ENCODE data around the gene PTPRM.

Gene PTPRM

DNA sequence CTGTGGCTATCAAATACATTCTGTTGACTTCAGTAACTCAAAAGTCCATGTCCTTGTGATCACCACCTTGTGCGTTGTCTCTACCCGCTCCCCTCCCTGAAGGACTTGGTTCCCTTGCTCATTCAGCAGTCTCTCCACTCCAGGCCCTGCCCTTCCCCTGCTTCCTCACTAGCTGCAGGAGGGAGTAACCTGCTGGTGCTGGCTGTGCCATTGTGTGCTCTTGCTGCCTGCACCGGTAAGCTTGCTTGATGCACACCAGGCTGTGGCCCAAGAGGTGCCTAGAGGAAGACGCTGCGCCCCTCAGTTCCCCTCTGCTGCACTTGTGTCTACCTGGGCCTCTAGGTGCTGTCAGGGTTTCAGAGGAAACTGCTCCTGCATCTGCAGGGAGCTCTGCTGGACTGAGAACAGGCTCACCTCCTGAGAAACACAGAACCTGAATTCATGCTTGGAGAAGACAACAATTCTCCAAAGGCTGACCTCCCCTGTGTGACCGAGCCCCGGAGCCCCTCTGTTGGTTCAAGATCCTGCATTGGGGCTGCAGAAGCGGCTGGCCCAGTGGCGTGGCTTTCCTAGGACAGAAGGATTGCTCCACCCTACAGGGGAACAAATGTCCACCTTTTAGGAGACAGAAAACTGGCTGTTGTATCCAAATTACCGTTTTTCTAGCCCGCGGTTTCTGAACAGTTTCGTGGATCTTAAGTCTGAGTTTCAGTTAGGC lies 33.6 kb downstream of the PTPRM start:
- no peak for DNase-seq

DNA sequence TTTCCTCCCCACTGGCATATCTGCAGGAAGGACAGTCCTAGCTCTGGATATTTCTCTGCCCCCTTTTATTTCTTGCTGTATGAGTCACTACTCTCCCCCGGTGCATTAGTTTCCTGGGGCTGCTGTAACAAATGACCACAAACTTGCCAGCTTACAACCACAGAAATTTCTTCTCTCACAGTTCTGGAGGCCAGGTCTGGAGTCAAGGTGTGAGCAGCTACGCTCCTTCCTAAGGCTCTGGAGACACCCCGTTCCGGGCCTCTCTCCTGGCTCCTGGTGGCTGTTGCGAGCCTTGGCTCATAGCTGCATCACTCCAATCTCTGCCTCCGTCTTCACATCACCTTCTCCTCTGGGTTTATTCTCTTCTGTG lies 34.1 kb downstream of the PTPRM start:
- DNase-seq: no peak

- no peak for DNase-seq
Measured at GRCh38 chr18:7601936-7602335, 34.8 kb downstream of the PTPRM start.

DNA sequence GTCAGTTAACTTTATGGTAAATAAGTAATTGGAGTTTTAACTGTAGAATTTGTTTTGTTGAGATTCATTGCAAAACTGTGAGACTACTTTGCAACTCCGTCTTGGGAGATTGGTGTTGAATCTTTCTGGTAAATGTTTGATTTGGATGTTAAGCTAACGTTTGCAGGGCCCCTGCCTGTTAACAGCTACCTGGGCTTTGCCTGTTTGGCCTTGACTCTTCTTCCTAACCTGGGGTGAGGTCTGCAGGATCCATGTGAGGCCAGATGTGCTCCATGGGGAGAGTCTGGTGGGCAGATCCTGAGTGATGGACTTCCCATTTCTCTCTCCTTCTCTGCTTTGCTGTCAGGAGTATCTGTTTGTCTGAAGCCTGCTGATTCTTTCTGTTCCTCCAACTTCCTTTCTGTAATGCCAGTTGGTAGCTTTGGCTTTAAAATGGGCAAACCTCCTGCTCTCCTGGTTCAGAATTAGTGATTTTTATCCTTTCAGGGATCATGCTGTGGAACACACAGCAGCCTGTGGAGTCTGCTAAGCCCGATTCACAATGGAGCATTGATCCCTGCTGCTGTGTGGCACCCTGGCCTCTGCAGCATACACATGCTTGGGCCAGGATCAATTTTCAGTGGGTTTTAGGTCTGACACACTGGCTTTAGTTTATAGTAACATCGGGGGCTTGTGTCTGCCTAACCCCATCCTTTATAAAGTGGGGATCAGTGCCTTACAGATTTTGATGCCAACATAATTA lies 36.3 kb downstream of the PTPRM start:
- DNase-seq: no peak

DNA sequence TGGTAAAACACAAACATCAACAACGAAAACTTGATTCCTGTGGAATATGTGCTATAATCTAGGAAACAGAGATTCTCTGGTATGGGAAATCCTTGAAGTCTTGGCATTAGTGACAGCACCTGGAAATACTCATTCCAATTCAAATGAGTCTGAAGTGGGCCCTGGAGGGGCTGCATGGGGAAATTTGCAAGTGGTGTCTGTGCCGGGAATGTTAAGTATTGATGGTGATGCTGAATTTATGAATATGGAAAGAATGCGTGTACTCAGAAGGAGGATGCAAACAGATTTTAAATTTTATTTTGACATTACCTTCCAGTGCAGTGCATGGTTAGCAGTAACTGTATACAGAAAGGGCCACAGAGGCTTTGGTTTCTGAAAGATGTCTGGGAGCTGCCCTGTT lies 37.2 kb downstream of the PTPRM start:
- no peak for DNase-seq

- no peak for DNase-seq
Measured at GRCh38 chr18:7605705-7606104, 38.6 kb downstream of the PTPRM start.

- DNase-seq: no peak
Measured at GRCh38 chr18:7607540-7608173, 40.5 kb downstream of the PTPRM start.

- no peak for DNase-seq
Measured at GRCh38 chr18:7608174-7608550, 41.0 kb downstream of the PTPRM start.

GRCh38 chr18:7608781-7609201 lies 41.7 kb downstream of the PTPRM start:
- DNase-seq: no peak

DNA sequence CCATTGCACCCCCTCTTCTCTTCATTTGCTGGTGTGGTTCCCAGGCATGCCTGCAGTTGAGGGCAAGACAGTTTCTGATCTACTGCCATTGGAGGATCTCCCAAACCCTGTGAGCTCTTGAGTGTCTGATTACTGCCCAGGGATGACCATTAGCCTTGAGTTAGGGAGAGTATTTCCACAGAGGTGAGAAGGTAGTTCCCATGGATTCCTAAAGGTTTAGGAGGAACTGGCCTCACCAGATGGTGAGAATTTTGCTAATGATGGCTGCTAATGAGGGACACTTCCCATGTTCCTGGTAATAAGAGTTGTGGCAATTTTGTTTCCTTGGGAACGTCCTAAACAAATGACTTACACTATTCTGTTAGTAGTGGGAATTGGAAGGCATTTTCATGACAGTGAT lies 42.5 kb downstream of the PTPRM start:
- DNase-seq: no peak

- no peak for DNase-seq
Measured at GRCh38 chr18:7614042-7614441, 46.9 kb downstream of the PTPRM start.

- no peak for DNase-seq
Measured at GRCh38 chr18:7615840-7616239, 48.7 kb downstream of the PTPRM start.

DNA sequence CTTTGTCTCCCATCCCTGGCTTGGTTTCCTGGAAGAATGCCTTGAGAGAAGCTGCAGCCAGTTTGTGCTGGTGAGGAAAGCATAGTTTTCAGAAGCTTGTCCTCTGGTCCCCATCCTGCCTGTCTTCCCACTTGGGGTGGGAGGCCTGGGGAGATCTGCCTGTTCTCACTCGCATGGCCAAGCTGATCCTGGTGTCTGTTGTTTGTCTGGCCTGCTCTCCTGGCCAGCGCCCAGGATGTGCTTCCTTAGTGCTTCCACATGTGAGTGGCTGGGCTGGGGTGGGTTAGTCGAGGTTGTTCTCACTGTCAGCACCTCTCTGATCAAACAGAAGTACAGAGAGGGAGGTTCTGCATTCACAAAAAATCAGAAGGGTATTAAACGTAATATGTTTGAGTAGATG lies 49.5 kb downstream of the PTPRM start:
- no peak for DNase-seq

DNA sequence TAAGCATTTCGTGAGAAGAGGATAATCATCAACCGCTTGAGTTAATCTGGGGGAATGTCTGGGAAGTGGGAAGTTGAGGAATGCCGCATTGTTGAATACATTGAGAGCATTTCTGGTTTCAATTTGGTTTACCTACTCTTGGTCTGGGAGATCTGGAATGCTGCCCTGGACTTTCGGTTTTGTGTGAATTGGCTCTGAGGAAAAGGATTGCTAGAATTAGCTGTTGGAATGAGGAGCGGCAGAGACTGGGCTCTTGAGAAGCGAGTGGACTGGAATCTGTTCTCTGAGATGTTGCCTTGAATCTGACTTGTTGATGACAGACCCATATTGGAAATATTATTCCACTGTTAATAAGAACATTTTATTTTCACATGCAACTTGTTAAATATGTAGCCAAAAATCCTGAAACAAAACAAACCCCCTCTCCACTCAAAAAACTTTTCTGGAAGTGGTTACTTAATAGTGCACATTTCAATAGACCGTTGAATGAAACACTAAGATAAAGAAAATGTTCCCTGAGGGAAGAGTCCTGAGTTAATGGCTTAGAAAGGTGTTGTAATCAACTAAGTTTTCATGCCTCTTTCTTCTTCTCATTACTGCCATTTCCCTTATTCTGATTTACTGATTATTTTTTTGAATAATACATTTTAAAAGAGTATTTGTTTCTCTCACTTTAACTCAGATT lies 50.8 kb downstream of the PTPRM start:
- no peak for DNase-seq

DNA sequence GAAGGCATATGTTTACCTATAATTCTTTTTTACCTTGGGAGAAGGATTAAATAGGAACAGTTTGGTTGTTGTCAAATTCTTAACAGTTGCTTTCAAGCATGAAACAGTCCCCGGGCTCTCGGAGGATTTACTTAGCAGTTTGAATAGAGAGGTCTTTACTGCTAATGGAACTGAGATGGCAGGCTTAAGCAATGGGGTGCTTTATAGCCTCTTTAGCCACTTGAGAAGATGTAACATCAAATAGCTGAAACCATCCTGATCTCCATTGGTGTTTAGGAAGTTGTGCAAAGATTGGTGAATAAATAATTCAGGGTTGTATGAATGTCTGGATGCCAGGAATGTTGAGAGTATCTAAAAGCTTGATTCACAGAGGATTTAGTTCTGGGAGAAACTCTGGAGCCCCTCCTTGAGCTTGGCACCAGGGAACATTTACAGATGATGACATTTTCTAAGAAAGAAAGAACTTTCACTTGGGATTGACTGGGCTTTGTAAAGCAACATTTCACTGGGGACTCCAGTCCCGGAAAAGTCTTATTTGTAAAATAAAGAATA lies 51.9 kb downstream of the PTPRM start:
- DNase-seq: no peak

- DNase-seq: no peak
Measured at GRCh38 chr18:7619676-7620075, 52.6 kb downstream of the PTPRM start.

DNA sequence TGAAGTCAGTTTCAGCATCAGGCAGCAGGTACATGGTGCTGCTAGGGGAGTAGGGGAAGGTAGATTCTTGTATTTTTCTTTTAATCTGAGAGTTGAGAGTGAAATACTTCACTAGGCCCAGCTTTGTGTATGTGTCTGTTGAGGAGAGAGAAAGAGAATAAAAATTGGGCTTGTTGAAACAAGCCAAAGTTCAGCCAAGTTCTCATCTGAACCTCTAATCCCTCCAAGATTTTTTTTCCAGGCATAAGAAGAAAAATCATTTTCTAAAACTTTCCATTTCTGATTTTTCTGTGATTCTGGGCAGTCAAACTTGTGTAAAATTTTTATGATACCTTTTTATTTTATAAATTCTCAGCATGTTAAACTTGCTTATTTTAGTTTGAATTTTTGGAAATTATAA lies 55.6 kb downstream of the PTPRM start:
- no peak for DNase-seq

GRCh38 chr18:7623681-7624080 lies 56.6 kb downstream of the PTPRM start:
- no peak for DNase-seq

GRCh38 chr18:7624697-7625096 lies 57.6 kb downstream of the PTPRM start:
- DNase-seq: no peak

- no peak for DNase-seq
Measured at GRCh38 chr18:7626175-7626921, 59.2 kb downstream of the PTPRM start.

DNA sequence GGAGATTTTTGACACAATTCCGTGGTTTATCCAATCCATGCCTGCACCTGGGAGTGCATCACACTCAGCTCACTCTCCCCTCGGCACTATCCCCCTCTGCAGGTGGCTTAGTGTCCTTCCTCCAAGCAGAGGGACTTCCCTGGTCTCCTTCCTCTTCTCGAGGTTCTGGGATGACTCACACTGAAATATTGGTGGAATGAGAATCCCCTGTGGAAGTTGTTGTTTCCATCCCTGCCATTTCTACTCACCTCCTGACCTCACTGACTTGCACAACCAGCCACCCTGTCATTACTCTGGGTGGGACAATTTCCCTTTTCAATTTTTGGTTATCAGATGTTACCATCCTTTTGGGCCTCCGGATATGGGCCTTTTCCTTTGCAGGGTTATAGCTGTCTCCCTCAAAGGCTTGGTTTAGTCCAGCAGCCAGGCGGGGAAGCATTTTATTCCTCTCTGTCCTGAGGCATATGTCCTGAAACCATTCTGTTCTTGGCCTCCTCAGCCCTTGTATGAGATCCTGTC lies 59.9 kb downstream of the PTPRM start:
- peak in 2 of 3 donors; percentile 43 to 60 for DNase-seq

GRCh38 chr18:7629416-7629815 lies 62.3 kb downstream of the PTPRM start:
- DNase-seq: no peak
